Astrocyte of the spinal cord (primary cell): ENCODE data around the gene ZNF717.
"Not testable (repeated sequence)": the region's sequence is repeated elsewhere in the genome, so short reads cannot be mapped to it uniquely, and the experiment has no call there.

Experiments
- DNase-seq: peaks from one replicate; pipeline ENCODE4 v3.0.0; 2011; ENCODE audit warnings: low read depth, low spot score
- H3K4me3 ChIP-seq: 2 replicates; pipeline ENCODE4 v1.5.1; 2011; ENCODE audit warnings: low read depth, mild to moderate bottlenecking, low read length, moderate library complexity
- in situ Hi-C: cut with HindIII; loops from 2 replicates; pipeline ENCODE4 v1.10.0; 2017; ENCODE audit warnings: low sequenced_read_pairs
- TF ChIP-seq, protein P1 (sequence below): IDR thresholded peaks from 2 replicates; pipeline ENCODE4 v1.5.1; 2012; ENCODE audit warnings: low read depth, mild to moderate bottlenecking, low read length, inconsistent platforms

Gene ZNF717

DNA sequence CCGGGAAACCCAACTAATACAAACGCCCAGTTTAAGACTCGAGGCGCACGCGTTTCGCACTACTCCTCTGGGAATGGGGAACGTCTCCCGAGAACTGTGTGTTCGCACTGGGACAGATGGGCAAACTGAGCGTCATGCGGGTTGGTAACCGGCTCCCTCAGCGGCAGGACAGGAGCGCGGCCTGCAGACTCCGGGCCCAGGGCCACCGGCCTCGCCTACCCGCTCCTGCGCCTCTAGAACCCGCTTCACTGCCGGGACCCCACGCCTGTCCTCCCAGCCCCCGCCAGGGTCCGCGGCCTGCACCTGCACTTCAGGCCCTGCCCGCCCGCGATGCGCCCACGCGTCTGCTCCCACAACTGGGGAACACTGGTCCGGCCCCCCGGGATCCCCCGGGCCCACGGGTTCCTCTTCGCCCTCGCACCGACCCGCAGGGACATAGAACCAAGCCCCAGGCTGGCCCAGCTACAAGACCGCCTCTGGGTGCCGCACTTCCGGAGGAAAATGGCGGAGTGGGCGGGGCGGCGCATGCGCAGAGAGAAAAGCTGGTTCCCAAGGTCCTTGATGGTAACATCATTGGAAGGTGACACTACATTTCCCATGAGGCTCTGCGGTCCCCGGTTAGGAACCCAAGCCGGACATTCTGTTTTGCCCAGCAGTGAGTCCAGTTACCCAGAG, at the start of gene ZNF717:
Gene ZNF717, minus strand, starts transcription at position 469 of the 675 bp plus-strand sequence. CDS start 2,187 bp downstream, outside the sequence.
- H3K4me3 ChIP-seq, result peak within 1 kb of the TSS; percentile 59
- peak; percentile 93 for DNase-seq
- in situ Hi-C loops, result not testable (repeated sequence)

DNA sequence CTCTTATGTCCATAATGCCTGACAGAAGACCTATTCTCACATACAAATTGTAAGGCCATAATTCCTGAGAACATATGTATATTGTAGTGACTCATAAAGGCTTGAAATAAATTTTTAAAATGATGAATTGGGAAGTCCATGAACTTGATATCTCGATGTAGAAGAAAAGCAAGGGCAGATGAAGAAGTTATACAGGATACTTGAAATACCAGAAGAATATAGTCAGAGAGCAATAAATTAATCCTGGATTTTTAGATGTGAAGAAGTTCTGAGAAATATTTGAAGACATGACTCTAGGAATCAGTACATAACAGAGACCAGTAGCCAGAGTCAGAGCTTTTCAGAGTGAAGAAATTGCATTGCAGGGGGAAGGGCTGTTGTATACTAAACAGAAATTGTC, 45.7 kb upstream of the ZNF717 start:
- H3K4me3 ChIP-seq, in situ Hi-C loops: not testable (repeated sequence)
- DNase-seq, result peak; percentile 12

DNA sequence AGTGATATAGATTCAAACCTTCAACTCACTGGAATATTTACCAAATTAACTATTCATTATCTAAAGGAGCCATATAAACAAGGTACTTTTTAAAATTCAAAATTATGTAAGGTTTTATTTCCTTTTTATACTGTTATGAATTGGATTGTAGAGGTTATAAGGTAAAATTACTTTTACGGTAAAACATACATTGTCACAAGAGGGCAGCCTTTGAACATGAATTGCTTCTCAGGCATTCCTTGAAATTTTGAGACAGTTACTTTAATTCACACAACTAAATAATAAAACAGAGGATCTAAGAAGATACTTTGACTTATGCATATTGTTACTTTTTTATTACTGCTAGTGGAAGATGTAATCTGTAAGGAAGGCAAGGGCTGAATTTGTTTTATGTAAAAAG, 32.7 kb upstream of the ZNF717 start:
- TF ChIP-seq, protein P1, sequence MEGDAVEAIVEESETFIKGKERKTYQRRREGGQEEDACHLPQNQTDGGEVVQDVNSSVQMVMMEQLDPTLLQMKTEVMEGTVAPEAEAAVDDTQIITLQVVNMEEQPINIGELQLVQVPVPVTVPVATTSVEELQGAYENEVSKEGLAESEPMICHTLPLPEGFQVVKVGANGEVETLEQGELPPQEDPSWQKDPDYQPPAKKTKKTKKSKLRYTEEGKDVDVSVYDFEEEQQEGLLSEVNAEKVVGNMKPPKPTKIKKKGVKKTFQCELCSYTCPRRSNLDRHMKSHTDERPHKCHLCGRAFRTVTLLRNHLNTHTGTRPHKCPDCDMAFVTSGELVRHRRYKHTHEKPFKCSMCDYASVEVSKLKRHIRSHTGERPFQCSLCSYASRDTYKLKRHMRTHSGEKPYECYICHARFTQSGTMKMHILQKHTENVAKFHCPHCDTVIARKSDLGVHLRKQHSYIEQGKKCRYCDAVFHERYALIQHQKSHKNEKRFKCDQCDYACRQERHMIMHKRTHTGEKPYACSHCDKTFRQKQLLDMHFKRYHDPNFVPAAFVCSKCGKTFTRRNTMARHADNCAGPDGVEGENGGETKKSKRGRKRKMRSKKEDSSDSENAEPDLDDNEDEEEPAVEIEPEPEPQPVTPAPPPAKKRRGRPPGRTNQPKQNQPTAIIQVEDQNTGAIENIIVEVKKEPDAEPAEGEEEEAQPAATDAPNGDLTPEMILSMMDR, result peak; percentile 6
- DNase-seq, result peak; percentile 31
- H3K4me3 ChIP-seq, in situ Hi-C loops: not testable (repeated sequence)

DNA sequence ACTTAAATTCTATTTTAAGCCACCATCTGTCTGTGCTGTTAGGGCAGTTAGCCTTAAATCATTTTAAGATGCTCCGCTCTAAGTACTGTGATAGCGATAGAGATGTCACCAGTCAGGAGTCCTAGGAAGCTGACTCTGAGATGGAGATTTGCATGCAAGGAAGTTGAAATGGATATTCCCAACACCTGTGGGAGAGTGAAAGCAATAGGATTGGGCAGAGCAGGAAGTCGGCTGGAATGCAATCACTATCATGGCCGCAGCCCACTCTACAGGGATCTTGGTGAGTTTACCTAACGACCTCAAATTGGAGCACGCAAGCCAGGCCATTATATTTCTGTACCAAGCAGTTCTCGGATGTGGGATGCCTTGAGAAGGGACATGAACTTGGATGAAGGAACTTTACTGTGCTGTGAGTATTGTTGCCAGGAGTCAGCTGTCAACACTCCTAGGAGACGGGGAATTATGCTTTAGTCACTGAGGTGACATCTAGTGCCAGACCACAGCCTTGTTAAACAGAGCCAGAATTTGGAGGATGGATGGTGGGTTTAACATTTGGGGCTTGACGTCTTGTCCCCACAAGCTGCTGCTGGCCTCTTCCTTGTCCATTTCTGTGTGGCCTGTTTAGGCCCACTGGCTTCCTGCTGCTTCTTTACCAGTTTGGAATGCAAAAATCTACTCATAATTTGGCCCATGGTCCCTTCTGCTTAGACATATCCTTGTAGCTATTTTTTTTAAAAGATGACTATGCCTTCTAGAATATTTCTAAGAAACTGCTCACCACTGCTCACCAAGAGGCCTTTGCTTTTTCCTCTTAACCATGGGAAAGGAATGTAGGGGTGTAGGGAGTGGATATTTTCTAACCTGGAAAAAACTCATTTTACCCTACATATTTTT, 31.2 kb upstream of the ZNF717 start:
- H3K4me3 ChIP-seq, in situ Hi-C loops: not testable (repeated sequence)
- peak; percentile 76 for DNase-seq

DNA sequence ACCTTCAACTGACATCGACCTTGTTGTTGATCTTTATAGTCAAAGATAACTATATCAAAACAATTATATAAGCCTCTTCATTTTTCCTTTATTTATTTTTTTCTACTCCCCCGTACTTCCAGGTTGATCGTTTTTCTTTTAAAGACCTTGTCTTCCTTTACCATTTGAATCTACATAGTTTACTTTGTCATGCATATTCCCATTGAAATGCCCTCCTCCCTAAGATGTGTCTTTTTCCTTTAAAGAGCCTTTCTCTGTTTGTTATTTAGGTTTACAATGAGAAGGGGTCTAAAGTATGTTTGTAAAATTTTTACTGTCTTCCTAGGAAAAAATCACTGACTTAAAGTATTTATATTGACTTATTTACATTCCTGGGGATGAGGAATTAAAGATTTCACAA, 29.4 kb upstream of the ZNF717 start:
- TF ChIP-seq, protein P1, result no peak
- no peak overlapping the region for H3K4me3 ChIP-seq
- DNase-seq, result no peak
- in situ Hi-C loops, result no loop called here

DNA sequence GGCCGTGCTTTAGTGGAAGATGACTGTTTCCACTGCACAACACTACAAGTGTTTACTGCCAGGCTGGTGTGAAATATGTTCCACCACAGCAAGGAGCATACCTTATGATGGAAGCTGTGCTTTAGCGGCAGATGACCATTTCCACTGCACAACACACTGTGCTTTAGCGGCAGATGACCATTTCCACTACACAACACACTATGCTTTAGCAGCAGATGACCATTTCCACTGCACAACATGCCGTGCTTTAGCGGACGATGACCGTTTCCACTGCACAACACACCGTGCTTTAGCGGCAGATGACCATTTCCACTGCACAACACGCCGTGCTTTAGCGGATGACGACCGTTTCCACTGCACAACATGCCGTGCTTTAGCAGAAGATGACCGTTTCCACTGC, 2.8 kb downstream of the ZNF717 start:
- TF ChIP-seq, protein P1, result no peak
- no peak for DNase-seq
- in situ Hi-C loops, result no loop called here
- H3K4me3 ChIP-seq, result no peak overlapping the region

DNA sequence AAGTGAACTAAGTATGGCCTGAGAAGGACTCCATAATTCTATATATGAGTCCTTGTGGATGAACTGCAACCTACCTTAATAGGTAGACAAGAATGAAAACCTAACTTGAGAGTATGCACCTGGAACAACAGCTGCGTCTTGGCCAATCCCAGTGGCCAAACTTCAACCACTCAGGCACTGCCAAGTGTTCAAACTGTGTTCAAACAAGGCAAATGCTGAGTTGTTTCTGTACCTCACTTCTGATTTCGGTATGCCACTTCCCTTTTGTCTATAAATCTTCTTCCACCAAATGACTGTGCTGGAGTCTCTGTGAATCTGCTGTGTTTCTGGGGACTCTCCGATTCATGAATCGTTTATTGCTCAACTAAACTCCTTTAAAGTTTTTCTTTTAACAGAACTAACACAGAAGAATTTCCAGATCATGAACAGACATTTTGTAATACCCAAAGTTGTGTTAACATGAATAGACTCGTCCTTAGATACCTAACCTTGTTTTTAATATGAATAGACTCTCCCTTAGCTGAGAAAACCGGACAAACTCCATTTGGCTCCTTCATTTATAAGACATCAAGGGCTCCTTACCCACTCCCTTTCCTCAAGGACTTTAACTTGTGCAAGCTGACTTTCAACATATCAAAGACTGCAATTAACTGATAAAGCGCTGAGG, 4.1 kb downstream of the ZNF717 start:
- TF ChIP-seq, protein P1, result no peak
- H3K4me3 ChIP-seq, result no peak overlapping the region
- in situ Hi-C loops, result no loop called here
- DNase-seq, result no peak

DNA sequence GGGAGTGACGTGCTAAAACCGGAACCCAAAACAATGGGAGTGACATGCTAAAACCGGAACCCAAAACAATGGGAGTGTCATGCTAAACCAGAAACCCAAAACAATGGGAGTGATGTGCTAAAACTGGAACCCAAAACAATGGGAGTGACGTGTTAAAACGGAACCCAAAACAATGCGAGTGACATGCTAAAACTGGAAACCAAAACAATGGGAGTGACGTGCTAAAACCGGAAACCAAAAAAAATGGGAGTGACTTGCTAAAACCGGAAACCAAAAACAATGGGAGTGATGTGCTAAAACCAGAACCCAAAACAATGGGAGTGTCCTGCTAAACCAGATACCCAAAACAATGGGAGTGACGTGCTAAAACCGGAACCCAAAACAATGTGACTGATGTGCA, 7.6 kb downstream of the ZNF717 start:
- in situ Hi-C loops, H3K4me3 ChIP-seq, DNase-seq: not testable (repeated sequence)

DNA sequence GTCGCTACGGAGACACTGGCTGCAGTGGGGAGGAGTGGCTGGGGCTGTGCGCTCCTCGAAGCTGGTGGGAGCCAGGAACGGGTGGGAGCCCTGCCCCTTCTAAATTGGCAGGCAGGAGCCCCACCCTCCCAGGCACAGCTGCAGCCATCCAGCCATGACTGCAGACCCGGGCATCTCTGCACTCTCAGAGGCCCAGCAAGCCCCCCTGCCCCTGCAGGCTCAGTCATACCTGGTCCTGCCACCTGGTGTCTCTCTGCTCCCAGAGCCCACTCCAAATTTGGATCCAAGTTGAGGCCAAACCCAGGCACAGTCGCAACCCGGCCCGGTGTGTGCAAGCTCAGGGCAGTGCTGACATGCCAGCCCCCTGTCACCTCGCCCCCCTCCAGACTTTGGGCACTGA, 13.7 kb downstream of the ZNF717 start:
- DNase-seq, in situ Hi-C loops, H3K4me3 ChIP-seq: not testable (repeated sequence)
